Lower leg skin (tissue), 4 donors: Measurements from ENCODE around the gene EVL. TPM values are rescaled to one million over a fixed set of nuclear protein-coding genes. Genes with fewer than 3 reads are reported as not detected.

ENCODE experiments used
- DNase-seq, 2 donors: peaks; one replicate each; pipeline ENCODE4 v3.0.0-alpha.2; 2019; ENCODE audit warnings: low spot score in 2 of 2
- H3K4me3 ChIP-seq: fragments of 200-600 bp; sonication (generic); 2 replicates; pipeline ENCODE4 v1.5.1; 2017; ENCODE audit warnings: mild to moderate bottlenecking, low read depth; ENCODE audit not compliant: poor library complexity, severe bottlenecking
- POLR2A ChIP-seq, 2 donors: fragments of 450-650 bp; IDR thresholded peaks; one replicate each; pipeline ENCODE4 v1.6.1; 2016 to 2017; ENCODE audit warnings: antibody characterized with exemption in 2 of 2, mild to moderate bottlenecking in 1 of 2, moderate library complexity in 1 of 2
- WGBS, 2 donors: methylation state at CpG; one replicate each; pipeline ENCODE4 v1.1.5; 2018; 5-methylcytosine and 5-hydroxymethylcytosine counted together
- intact Hi-C: fragments of 100-400 bp; cut with DNase I; formaldehyde crosslinking; loops from one replicate; pipeline ENCODE4 v1.15.0; 2023; ENCODE audit warnings: low total_unique reads
- total RNA-seq, 4 donors: library from RNA; depleted of rRNA; stranded (reverse); fragments of >200 nt; gene quantifications; one replicate each; pipeline ENCODE4 v1.1.0, GENCODE V29; 2016
- TF ChIP-seq, protein P1 (sequence below), 3 donors: fragments of 450-650 bp; IDR thresholded peaks; one replicate each; pipeline ENCODE4 v1.5.1; 2016; ENCODE audit warnings: antibody characterized with exemption in 3 of 3, mild to moderate bottlenecking in 3 of 3, moderate library complexity in 2 of 3

Gene EVL
- total RNA-seq, 4 donors from 2014 or later, result 26.4 to 51.4 (median 40.9) TPM

DNA sequence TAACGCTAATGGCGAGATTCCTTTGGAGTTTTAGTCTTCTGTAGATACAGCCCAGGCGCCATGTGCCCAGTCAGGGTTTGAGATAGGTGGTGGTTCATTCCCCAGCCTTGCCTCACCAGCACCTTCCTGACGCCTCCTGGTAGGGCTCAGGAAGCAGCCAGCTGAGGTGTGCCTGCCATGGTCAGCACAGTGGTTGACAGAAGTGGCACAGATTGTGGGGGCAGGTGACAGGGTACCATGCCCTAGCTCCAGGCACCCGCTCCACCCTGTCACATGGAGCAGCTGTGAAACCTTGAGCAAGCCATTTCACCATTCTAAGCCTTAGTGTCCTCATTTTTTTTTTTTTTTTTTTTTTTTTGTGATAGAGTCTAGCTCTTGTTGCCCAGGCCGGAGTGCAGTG lies 45.6 kb downstream of the EVL start:
- no peak for DNase-seq
- 76 to 81% methylated on average over 6 of the region's 6 CpGs for WGBS, 2 donors

DNA sequence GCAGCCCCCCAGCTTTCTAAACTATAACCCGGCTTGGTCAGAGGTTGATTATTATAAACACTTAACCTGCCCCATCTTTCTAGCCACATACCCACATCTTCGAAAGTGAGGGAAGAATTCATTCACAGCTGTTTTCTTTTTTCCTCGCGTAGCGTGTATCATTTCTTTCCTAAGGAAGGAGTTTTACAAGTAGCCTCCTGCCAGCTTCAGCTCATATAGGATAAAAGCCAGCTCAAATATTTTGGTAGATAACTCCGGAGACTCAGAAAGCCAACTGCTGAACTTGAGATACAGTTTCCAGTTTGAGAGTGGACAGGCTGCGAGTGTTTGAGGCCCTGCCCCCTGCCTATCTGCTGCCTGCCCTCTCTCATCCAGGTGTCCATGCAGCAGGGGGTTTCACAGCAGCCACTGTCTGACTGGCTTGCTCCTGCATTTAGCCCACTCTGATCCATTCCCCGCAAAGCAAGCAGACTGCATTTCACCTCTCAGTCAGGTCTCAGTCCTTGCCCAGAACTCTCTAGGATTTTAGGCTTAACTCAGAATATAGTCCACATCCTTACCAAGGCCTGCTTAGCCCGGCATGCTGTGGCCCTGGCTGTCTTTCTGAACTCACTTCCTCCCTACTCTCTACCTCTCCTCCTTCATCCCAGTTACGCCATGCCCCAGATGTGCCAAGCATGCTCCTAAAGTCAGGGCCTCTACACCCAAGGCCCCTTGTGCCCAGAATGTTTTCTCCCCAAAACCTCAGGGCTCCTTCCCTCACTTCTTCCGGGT lies 46.9 kb downstream of the EVL start:
- no peak for TF ChIP-seq POLR2A (IDR thresholded peaks at IDR 0.05)
- TF ChIP-seq, protein P1, sequence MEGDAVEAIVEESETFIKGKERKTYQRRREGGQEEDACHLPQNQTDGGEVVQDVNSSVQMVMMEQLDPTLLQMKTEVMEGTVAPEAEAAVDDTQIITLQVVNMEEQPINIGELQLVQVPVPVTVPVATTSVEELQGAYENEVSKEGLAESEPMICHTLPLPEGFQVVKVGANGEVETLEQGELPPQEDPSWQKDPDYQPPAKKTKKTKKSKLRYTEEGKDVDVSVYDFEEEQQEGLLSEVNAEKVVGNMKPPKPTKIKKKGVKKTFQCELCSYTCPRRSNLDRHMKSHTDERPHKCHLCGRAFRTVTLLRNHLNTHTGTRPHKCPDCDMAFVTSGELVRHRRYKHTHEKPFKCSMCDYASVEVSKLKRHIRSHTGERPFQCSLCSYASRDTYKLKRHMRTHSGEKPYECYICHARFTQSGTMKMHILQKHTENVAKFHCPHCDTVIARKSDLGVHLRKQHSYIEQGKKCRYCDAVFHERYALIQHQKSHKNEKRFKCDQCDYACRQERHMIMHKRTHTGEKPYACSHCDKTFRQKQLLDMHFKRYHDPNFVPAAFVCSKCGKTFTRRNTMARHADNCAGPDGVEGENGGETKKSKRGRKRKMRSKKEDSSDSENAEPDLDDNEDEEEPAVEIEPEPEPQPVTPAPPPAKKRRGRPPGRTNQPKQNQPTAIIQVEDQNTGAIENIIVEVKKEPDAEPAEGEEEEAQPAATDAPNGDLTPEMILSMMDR (IDR thresholded peaks at IDR 0.05), result no peak
- 90 to 92% methylated on average over 11 of the region's 11 CpGs for WGBS, 2 donors
- intact Hi-C loops, result no loop called here
- H3K4me3 ChIP-seq, result no peak overlapping the region
- no peak for DNase-seq

More for the DNA sequence above, 45.6 kb downstream of the EVL start:
- H3K4me3 ChIP-seq, result no peak overlapping the region
- intact Hi-C loops, result no loop called here
- no peak for TF ChIP-seq POLR2A (IDR thresholded peaks at IDR 0.05)
- TF ChIP-seq, protein P1 (IDR thresholded peaks at IDR 0.05), result no peak

DNA sequence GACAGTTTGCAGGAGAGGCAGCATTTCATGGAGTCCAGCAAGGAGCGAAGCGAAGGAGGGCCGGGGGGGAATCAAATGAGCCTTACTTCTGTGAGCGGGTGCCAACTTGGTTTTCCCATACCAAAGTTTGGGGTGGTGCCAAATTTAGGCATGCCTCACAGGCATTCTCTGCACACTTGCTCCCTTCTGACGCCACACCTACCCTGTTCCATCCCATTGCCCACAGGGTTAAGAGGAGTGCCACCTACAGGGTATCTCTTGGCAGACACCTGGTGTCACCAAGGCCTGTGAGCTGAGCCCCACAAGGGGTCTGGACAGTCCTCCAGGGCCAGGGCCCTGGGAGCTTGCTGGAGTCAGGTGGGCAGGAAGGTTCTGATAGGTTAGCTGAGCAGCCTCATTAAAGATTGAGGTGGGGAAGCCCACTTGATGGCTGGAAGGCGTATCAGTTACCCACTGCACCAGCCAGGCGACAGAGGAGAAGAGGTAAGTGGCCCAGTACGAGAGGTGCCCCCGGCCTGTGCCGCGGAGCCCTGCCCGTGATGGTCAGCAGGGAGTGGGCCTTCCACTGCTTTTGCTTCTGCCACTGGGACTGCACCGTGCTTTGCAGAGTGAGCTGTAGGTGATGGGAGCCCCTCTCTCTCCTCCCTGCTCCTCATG lies 49.0 kb downstream of the EVL start:
- TF ChIP-seq, protein P1 (IDR thresholded peaks at IDR 0.05), result no peak
- no peak for TF ChIP-seq POLR2A (IDR thresholded peaks at IDR 0.05)
- intact Hi-C loops, result no loop called here
- WGBS, 2 donors, result 91 to 94% methylated on average over 13 of the region's 13 CpGs

DNA sequence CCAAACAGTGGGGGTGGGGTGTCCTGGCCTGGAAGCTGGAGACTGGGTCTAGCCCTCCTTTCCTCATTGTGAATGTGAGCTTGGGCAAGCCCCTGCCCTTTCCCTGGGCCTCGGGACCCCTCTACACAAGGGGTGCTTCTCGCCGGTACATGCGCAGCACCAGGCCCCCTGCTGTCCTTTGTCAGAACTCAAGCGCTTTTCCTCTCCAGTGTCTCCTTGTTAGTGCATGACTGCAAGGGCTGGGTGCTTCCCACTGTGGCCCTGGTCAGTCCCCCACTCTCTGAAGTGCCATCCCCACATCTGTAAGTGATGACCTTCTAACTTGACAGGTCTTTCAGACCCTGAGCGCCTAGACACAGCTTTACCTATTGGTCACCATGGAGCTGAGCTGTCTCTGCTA lies 50.0 kb downstream of the EVL start:
- no peak for DNase-seq
- 96 to 99% methylated on average over 6 of the region's 6 CpGs for whole genome bisulfite sequencing, 2 donors
- H3K4me3 ChIP-seq, result no peak overlapping the region
- intact Hi-C loops, result no loop called here
- TF ChIP-seq, protein P1 (IDR thresholded peaks at IDR 0.05), result no peak
- no peak for TF ChIP-seq POLR2A (IDR thresholded peaks at IDR 0.05)

More for the DNA sequence above, 49.0 kb downstream of the EVL start:
- DNase-seq, result no peak
- H3K4me3 ChIP-seq, result no peak overlapping the region

DNA sequence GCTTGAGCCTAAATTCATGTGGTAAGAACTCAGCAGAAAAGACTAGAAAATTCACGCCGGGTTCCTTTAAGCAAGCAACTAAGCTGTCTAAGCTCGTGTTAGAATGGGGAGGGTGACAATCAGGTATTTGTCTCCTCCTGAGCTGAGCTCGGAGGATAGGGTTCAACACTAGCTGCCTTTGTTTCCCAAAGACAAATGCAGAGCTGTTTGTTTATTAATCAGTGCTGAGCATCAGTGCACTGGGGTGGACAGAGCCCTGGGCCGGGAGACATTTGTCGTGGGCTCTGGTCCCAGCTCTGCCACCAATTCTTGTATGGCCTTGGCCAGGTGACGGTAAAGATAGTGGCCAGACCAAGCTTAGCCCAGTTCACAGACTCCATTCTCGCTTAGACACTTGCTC lies 50.5 kb downstream of the EVL start:
- H3K4me3 ChIP-seq, result no peak overlapping the region
- WGBS, 2 donors, result 91 to 97% methylated on average over 8 of the region's 8 CpGs
- intact Hi-C loops, result no loop called here
- DNase-seq, result no peak
- no peak for TF ChIP-seq POLR2A (IDR thresholded peaks at IDR 0.05)
- TF ChIP-seq, protein P1 (IDR thresholded peaks at IDR 0.05), result no peak
